ENCODE data around the gene ARL15.

- TF ChIP-seq, protein P1, sequence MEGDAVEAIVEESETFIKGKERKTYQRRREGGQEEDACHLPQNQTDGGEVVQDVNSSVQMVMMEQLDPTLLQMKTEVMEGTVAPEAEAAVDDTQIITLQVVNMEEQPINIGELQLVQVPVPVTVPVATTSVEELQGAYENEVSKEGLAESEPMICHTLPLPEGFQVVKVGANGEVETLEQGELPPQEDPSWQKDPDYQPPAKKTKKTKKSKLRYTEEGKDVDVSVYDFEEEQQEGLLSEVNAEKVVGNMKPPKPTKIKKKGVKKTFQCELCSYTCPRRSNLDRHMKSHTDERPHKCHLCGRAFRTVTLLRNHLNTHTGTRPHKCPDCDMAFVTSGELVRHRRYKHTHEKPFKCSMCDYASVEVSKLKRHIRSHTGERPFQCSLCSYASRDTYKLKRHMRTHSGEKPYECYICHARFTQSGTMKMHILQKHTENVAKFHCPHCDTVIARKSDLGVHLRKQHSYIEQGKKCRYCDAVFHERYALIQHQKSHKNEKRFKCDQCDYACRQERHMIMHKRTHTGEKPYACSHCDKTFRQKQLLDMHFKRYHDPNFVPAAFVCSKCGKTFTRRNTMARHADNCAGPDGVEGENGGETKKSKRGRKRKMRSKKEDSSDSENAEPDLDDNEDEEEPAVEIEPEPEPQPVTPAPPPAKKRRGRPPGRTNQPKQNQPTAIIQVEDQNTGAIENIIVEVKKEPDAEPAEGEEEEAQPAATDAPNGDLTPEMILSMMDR (conservative IDR thresholded peaks at IDR 0.05; ENCODE audit: low read depth, low read length): no peak
- TF ChIP-seq EZH2 (IDR thresholded peaks at IDR 0.05; ENCODE audit: low read length, unreplicated experiment) (no peak), EZH2phosphoT487 (IDR thresholded peaks at IDR 0.05; ENCODE audit: borderline replicate concordance, low read length) (no peak)
Measured at GRCh38 chr5:54148067-54148845, 162.1 kb downstream of the ARL15 start.

All from PC-3 (cell line).